Measurements from ENCODE around the gene RAPGEF4. TPM values are rescaled to one million over a fixed set of nuclear protein-coding genes. Genes with fewer than 3 reads are reported as not detected.
A peak's percentile ranks its signal among the peaks of the same experiment; 100 is the strongest.

The RAPGEF4 gene
- total RNA-seq, 1 donor: 0.36 TPM

GRCh38 chr2:173087793-173088496, 352.3 kb downstream of the RAPGEF4 start:
- no peak for TF ChIP-seq CTCF (IDR thresholded peaks at IDR 0.05; ENCODE audit: extremely low read depth, low read depth, low read length)
- DNase-seq (ENCODE audit: insufficient read length, low spot score, missing footprints): no peak
- H3K27me3 ChIP-seq (ENCODE audit: insufficient read depth, low read length): no peaks in the 10 kb centered on the region
- H3K27ac ChIP-seq (ENCODE audit: low read depth, low read length): peak overlapping the region; percentile 87
- no peak overlapping the region for H3K4me3 ChIP-seq (ENCODE audit: insufficient read depth, low read length)
- H4K20me1 ChIP-seq (ENCODE audit: insufficient read depth, low read length): no peaks in the 10 kb centered on the region
- H3K9me3 ChIP-seq (ENCODE audit: low read depth, low read length): no peaks in the 10 kb centered on the region
- no peak overlapping the region for H3K4me2 ChIP-seq (ENCODE audit: insufficient read depth, low read length)
- no peak overlapping the region for H2AFZ ChIP-seq (ENCODE audit: low read length)
- H3K4me1 ChIP-seq (ENCODE audit: insufficient read depth, low read length): peaks cover 40% of the 10 kb centered on the region
- H3K36me3 ChIP-seq (ENCODE audit: insufficient read depth, low read length): peaks cover 10% of the 10 kb centered on the region
- H3K79me2 ChIP-seq (ENCODE audit: insufficient read depth, low read length): peaks cover 96% of the 10 kb centered on the region

- H4K20me1 ChIP-seq (ENCODE audit: insufficient read depth, low read length): no peaks in the 10 kb centered on the region
- H3K27ac ChIP-seq (ENCODE audit: low read depth, low read length): peak overlapping the region; percentile 56
- peaks cover 29% of the 10 kb centered on the region for H3K4me1 ChIP-seq (ENCODE audit: insufficient read depth, low read length)
- no peak for DNase-seq (ENCODE audit: insufficient read length, low spot score, missing footprints)
- H3K27me3 ChIP-seq (ENCODE audit: insufficient read depth, low read length): no peaks in the 10 kb centered on the region
- peaks cover 10% of the 10 kb centered on the region for H3K36me3 ChIP-seq (ENCODE audit: insufficient read depth, low read length)
- TF ChIP-seq CTCF (IDR thresholded peaks at IDR 0.05; ENCODE audit: extremely low read depth, low read depth, low read length): no peak
- H2AFZ ChIP-seq (ENCODE audit: low read length): no peak overlapping the region
- H3K79me2 ChIP-seq (ENCODE audit: insufficient read depth, low read length): peaks cover 89% of the 10 kb centered on the region
- H3K9me3 ChIP-seq (ENCODE audit: low read depth, low read length): no peaks in the 10 kb centered on the region
- peak overlapping the region; percentile 28 for H3K4me2 ChIP-seq (ENCODE audit: insufficient read depth, low read length)
- no peak overlapping the region for H3K4me3 ChIP-seq (ENCODE audit: insufficient read depth, low read length)
Measured at GRCh38 chr2:173090276-173090877, 354.7 kb downstream of the RAPGEF4 start.

GRCh38 chr2:173090973-173091660, 355.5 kb downstream of the RAPGEF4 start:
- TF ChIP-seq CTCF (IDR thresholded peaks at IDR 0.05; ENCODE audit: extremely low read depth, low read depth, low read length): peak; percentile 50
- H3K27me3 ChIP-seq (ENCODE audit: insufficient read depth, low read length): no peaks in the 10 kb centered on the region
- no peaks in the 10 kb centered on the region for H3K9me3 ChIP-seq (ENCODE audit: low read depth, low read length)
- H3K36me3 ChIP-seq (ENCODE audit: insufficient read depth, low read length): peaks cover 10% of the 10 kb centered on the region
- H3K4me2 ChIP-seq (ENCODE audit: insufficient read depth, low read length): peak overlapping the region; percentile 28
- peaks cover 90% of the 10 kb centered on the region for H3K79me2 ChIP-seq (ENCODE audit: insufficient read depth, low read length)
- no peak overlapping the region for H2AFZ ChIP-seq (ENCODE audit: low read length)
- H3K4me1 ChIP-seq (ENCODE audit: insufficient read depth, low read length): peaks cover 29% of the 10 kb centered on the region
- no peak overlapping the region for H3K4me3 ChIP-seq (ENCODE audit: insufficient read depth, low read length)
- no peaks in the 10 kb centered on the region for H4K20me1 ChIP-seq (ENCODE audit: insufficient read depth, low read length)
- DNase-seq (ENCODE audit: insufficient read length, low spot score, missing footprints): no peak
- H3K27ac ChIP-seq (ENCODE audit: low read depth, low read length): peak overlapping the region; percentile 56

- no peak for DNase-seq (ENCODE audit: insufficient read length, low spot score, missing footprints)
- H3K4me3 ChIP-seq (ENCODE audit: insufficient read depth, low read length): no peak overlapping the region
- H3K27me3 ChIP-seq (ENCODE audit: insufficient read depth, low read length): no peaks in the 10 kb centered on the region
- H3K4me1 ChIP-seq (ENCODE audit: insufficient read depth, low read length): peaks cover 21% of the 10 kb centered on the region
- H3K27ac ChIP-seq (ENCODE audit: low read depth, low read length): peak overlapping the region; percentile 56
- peaks cover 87% of the 10 kb centered on the region for H3K79me2 ChIP-seq (ENCODE audit: insufficient read depth, low read length)
- H3K36me3 ChIP-seq (ENCODE audit: insufficient read depth, low read length): peaks cover 15% of the 10 kb centered on the region
- no peaks in the 10 kb centered on the region for H3K9me3 ChIP-seq (ENCODE audit: low read depth, low read length)
- H4K20me1 ChIP-seq (ENCODE audit: insufficient read depth, low read length): no peaks in the 10 kb centered on the region
- H2AFZ ChIP-seq (ENCODE audit: low read length): no peak overlapping the region
- TF ChIP-seq CTCF (IDR thresholded peaks at IDR 0.05; ENCODE audit: extremely low read depth, low read depth, low read length): no peak
- no peak overlapping the region for H3K4me2 ChIP-seq (ENCODE audit: insufficient read depth, low read length)
Measured at GRCh38 chr2:173091910-173092309, 356.3 kb downstream of the RAPGEF4 start.
